Effector memory CD8-positive, alpha-beta T cell (primary cell): ENCODE measurements around the gene ESRP2.

Experiments used
- ATAC-seq: fragments of 150-1000 bp; cut with Tn5 transposase; replicated peaks from 2 replicates; pipeline ENCODE4 v1.10.0; 2021; ENCODE audit warnings: mild to moderate bottlenecking, moderate library complexity
- DNase-seq, 3 experiments: peaks; one replicate each; pipeline ENCODE4 v3.0.0; 2021
- H3K27ac Mint-ChIP-seq, 2 donors: one replicate each; pipeline ENCODE4 v1.8.0; 2022; ENCODE audit warnings: mild to moderate bottlenecking in 2 of 2, mixed read lengths in 2 of 2, moderate library complexity in 2 of 2
- H3K27me3 Mint-ChIP-seq, 2 donors: one replicate each; pipeline ENCODE4 v1.8.0; 2022; ENCODE audit warnings: mixed read lengths in 2 of 2
- H3K36me3 Mint-ChIP-seq: one replicate; pipeline ENCODE4 v1.8.0; 2022; ENCODE audit warnings: mild to moderate bottlenecking, moderate library complexity, mixed read lengths; ENCODE audit not compliant: insufficient read depth
- H3K4me1 Mint-ChIP-seq, 2 donors: one replicate each; pipeline ENCODE4 v1.8.0; 2022; ENCODE audit warnings: low read depth in 2 of 2, mixed read lengths in 2 of 2
- H3K4me3 Mint-ChIP-seq, 2 donors: one replicate each; pipeline ENCODE4 v1.8.0; 2022; ENCODE audit warnings: mild to moderate bottlenecking in 2 of 2, mixed read lengths in 2 of 2, moderate library complexity in 2 of 2
- H3K9me3 Mint-ChIP-seq, 2 donors: one replicate each; pipeline ENCODE4 v1.8.0; 2022; ENCODE audit warnings: mixed read lengths in 2 of 2

The ESRP2 gene

GRCh38 chr16:68230956-68231355, 5.0 kb downstream of the ESRP2 start:
- H3K4me3 Mint-ChIP-seq: peak overlapping the region in 1 of 2 donors; percentile 11
- no peak for ATAC-seq
- peaks cover 11 to 20% of the 10 kb centered on the region in 2 donors for H3K4me1 Mint-ChIP-seq
- no peak for DNase-seq
- H3K36me3 Mint-ChIP-seq: peaks cover 64% of the 10 kb centered on the region
- no peaks in the 10 kb centered on the region for H3K9me3 Mint-ChIP-seq
- H3K27ac Mint-ChIP-seq: peak overlapping the region; percentile 13 to 82
- H3K27me3 Mint-ChIP-seq: no peaks in the 10 kb centered on the region

GRCh38 chr16:68230176-68230571, 5.8 kb downstream of the ESRP2 start:
- no peak overlapping the region for H3K4me3 Mint-ChIP-seq
- peaks cover 64% of the 10 kb centered on the region for H3K36me3 Mint-ChIP-seq
- DNase-seq (no peak), ATAC-seq (no peak)
- H3K27me3 Mint-ChIP-seq: no peaks in the 10 kb centered on the region
- no peaks in the 10 kb centered on the region for H3K9me3 Mint-ChIP-seq
- peak overlapping the region; percentile 22 to 82 for H3K27ac Mint-ChIP-seq
- peaks cover 12 to 24% of the 10 kb centered on the region in 2 donors for H3K4me1 Mint-ChIP-seq

- DNase-seq (peak; percentile 28 to 52 (median 46)), ATAC-seq (peak; percentile 48)
- Mint-ChIP-seq H3K36me3 (peaks cover 65% of the 10 kb centered on the region), H3K4me1 (peaks cover 10 to 19% of the 10 kb centered on the region in 2 donors), H3K27ac (peak overlapping the region; percentile 22 to 41), H3K27me3 (no peaks in the 10 kb centered on the region), H3K4me3 (no peak overlapping the region), H3K9me3 (no peaks in the 10 kb centered on the region)
Observed at GRCh38 chr16:68229431-68230175, 6.3 kb downstream of the ESRP2 start.

- ATAC-seq: no peak
- Mint-ChIP-seq H3K36me3 (peaks cover 63% of the 10 kb centered on the region), H3K27me3 (no peaks in the 10 kb centered on the region), H3K9me3 (no peaks in the 10 kb centered on the region), H3K27ac (no peak overlapping the region), H3K4me1 (peaks cover 9 to 18% of the 10 kb centered on the region in 2 donors), H3K4me3 (no peak overlapping the region)
- DNase-seq: no peak
Observed at GRCh38 chr16:68228652-68229051, 7.3 kb downstream of the ESRP2 start.

- no peak overlapping the region for H3K4me3 Mint-ChIP-seq
- peaks cover 64% of the 10 kb centered on the region for H3K36me3 Mint-ChIP-seq
- peaks cover 6 to 20% of the 10 kb centered on the region in 2 donors for H3K4me1 Mint-ChIP-seq
- H3K9me3 Mint-ChIP-seq: no peaks in the 10 kb centered on the region
- ATAC-seq (no peak), DNase-seq (no peak)
- H3K27me3 Mint-ChIP-seq: no peaks in the 10 kb centered on the region
- peak overlapping the region; percentile 44 to 70 for H3K27ac Mint-ChIP-seq
Observed at GRCh38 chr16:68227850-68228553, 7.9 kb downstream of the ESRP2 start.

GRCh38 chr16:68227183-68227793, 8.6 kb downstream of the ESRP2 start:
- Mint-ChIP-seq H3K9me3 (no peaks in the 10 kb centered on the region), H3K4me1 (peaks cover 6 to 22% of the 10 kb centered on the region in 2 donors), H3K27me3 (no peaks in the 10 kb centered on the region), H3K27ac (peak overlapping the region; percentile 44 to 70), H3K36me3 (peaks cover 60% of the 10 kb centered on the region), H3K4me3 (peak overlapping the region in 1 of 2 donors; percentile 3)
- ATAC-seq (no peak), DNase-seq (no peak)

GRCh38 chr16:68226116-68226515, 9.8 kb downstream of the ESRP2 start:
- Mint-ChIP-seq H3K9me3 (no peaks in the 10 kb centered on the region), H3K4me3 (no peak overlapping the region), H3K4me1 (peaks cover 6 to 22% of the 10 kb centered on the region in 2 donors), H3K36me3 (peaks cover 63% of the 10 kb centered on the region), H3K27ac (peak overlapping the region in 1 of 2 donors; percentile 35), H3K27me3 (no peaks in the 10 kb centered on the region)
- ATAC-seq (no peak), DNase-seq (no peak)

- no peak for ATAC-seq
- Mint-ChIP-seq H3K9me3 (no peaks in the 10 kb centered on the region), H3K4me3 (no peak overlapping the region), H3K36me3 (peaks cover 69% of the 10 kb centered on the region), H3K27me3 (no peaks in the 10 kb centered on the region), H3K27ac (no peak overlapping the region), H3K4me1 (peaks cover 9 to 24% of the 10 kb centered on the region in 2 donors)
- DNase-seq: no peak
Observed at GRCh38 chr16:68223072-68223471, 12.9 kb downstream of the ESRP2 start.

- H3K36me3 Mint-ChIP-seq: peaks cover 66% of the 10 kb centered on the region
- H3K27me3 Mint-ChIP-seq: no peaks in the 10 kb centered on the region
- ATAC-seq (peak; percentile 91), DNase-seq (no peak)
- peaks cover 8 to 24% of the 10 kb centered on the region in 2 donors for H3K4me1 Mint-ChIP-seq
- H3K9me3 Mint-ChIP-seq: no peaks in the 10 kb centered on the region
- H3K27ac Mint-ChIP-seq: peak overlapping the region; percentile 78 to 84
- peak overlapping the region in 1 of 2 donors; percentile 44 for H3K4me3 Mint-ChIP-seq
Observed at GRCh38 chr16:68219725-68220351, 16.1 kb downstream of the ESRP2 start.

GRCh38 chr16:68217506-68217905, 18.4 kb downstream of the ESRP2 start:
- Mint-ChIP-seq H3K27ac (no peak overlapping the region), H3K27me3 (no peaks in the 10 kb centered on the region), H3K4me3 (no peak overlapping the region), H3K4me1 (peaks cover 8 to 22% of the 10 kb centered on the region in 2 donors), H3K9me3 (no peaks in the 10 kb centered on the region), H3K36me3 (peaks cover 60% of the 10 kb centered on the region)
- DNase-seq: no peak
- ATAC-seq: no peak

- Mint-ChIP-seq H3K27ac (peak overlapping the region; percentile 12 to 26), H3K4me3 (no peak overlapping the region), H3K27me3 (no peaks in the 10 kb centered on the region), H3K4me1 (peaks cover 12 to 33% of the 10 kb centered on the region in 2 donors), H3K9me3 (no peaks in the 10 kb centered on the region), H3K36me3 (peaks cover 53% of the 10 kb centered on the region)
- ATAC-seq (no peak), DNase-seq (no peak)
Observed at GRCh38 chr16:68216240-68216639, 19.7 kb downstream of the ESRP2 start.

GRCh38 chr16:68215302-68215701, 20.6 kb downstream of the ESRP2 start:
- ATAC-seq: no peak
- no peaks in the 10 kb centered on the region for H3K27me3 Mint-ChIP-seq
- no peak overlapping the region for H3K4me3 Mint-ChIP-seq
- H3K9me3 Mint-ChIP-seq: no peaks in the 10 kb centered on the region
- DNase-seq: no peak
- H3K27ac Mint-ChIP-seq: peak overlapping the region; percentile 1 to 79
- H3K36me3 Mint-ChIP-seq: peaks cover 45% of the 10 kb centered on the region
- H3K4me1 Mint-ChIP-seq: peaks cover 16 to 43% of the 10 kb centered on the region in 2 donors

- H3K4me1 Mint-ChIP-seq: peaks cover 12 to 38% of the 10 kb centered on the region in 2 donors
- H3K9me3 Mint-ChIP-seq: no peaks in the 10 kb centered on the region
Observed at GRCh38 chr16:68214726-68215125, 21.2 kb downstream of the ESRP2 start.

More at GRCh38 chr16:68214726-68215125, 21.2 kb downstream of the ESRP2 start:
- ATAC-seq (no peak), DNase-seq (no peak)
- peaks cover 43% of the 10 kb centered on the region for H3K36me3 Mint-ChIP-seq
- H3K4me3 Mint-ChIP-seq: no peak overlapping the region
- H3K27me3 Mint-ChIP-seq: no peaks in the 10 kb centered on the region
- H3K27ac Mint-ChIP-seq: peak overlapping the region; percentile 29 to 79
